ENCODE measurements around the gene BBX. TPM values are rescaled to one million over a fixed set of nuclear protein-coding genes. Genes with fewer than 3 reads are reported as not detected.

BBX gene
- polyA plus RNA-seq, 1 donor from 2014 or later, result 112 TPM

DNA sequence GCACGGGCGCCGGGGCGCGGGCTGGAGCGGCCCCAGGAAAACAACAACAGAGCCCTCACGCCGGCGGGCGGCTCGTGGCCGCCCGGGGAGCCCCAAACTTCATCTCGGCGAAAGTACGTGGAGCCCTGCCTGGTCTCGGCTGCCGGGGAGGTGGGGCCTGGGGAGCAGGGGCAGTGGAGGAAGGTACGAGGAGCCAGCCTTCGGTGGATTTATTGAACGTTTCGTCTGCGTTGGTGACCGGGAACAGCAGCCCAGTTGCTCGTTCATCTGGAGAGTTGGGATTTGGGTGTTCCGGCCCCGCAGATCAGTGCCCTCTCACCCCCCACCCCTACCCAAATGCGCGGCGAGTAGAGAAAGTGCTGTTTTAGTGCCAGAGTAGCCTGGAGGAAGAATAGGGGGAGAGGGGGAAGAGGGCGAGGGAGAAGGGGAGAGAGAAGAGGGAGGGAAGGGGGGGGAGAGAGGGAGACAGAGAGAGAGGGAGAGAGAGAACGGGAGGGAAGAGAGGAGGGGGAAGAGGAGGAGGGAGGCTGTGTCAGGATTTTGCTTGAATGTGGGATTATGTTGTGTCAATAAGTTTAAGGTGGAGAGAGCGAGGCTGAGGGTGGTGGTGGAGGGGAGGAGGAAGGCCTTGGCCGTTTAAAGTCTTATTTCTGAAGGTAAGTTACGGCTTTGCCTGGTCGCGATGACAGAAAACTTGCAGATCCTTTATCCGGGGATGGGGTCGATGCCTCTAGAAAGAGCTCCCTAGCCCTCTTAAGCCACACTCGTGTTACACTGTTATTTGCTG lies 970 bp downstream of the BBX start:
- no peaks in the 10 kb centered on the region for H3K36me3 Mint-ChIP-seq
- no peaks in the 10 kb centered on the region for H3K9me3 Mint-ChIP-seq
- peak overlapping the region; percentile 93 to 100 (median 98) for H3K4me3 Mint-ChIP-seq
- peaks cover 17 to 33% (median 27%) of the 10 kb centered on the region in 3 donors for H3K4me1 Mint-ChIP-seq
- H3K27ac Mint-ChIP-seq, result peak overlapping the region; percentile 83 to 97 (median 95)
- H3K27me3 Mint-ChIP-seq, result peaks cover 1% of the 10 kb centered on the region

GRCh38 chr3:107524326-107524840 lies 1.6 kb downstream of the BBX start:
- peaks cover 22 to 37% (median 27%) of the 10 kb centered on the region in 3 donors for H3K4me1 Mint-ChIP-seq
- no peaks in the 10 kb centered on the region for H3K9me3 Mint-ChIP-seq
- H3K27ac Mint-ChIP-seq, result peak overlapping the region; percentile 83 to 97 (median 95)
- H3K36me3 Mint-ChIP-seq, result no peaks in the 10 kb centered on the region
- peaks cover 1% of the 10 kb centered on the region for H3K27me3 Mint-ChIP-seq
- H3K4me3 Mint-ChIP-seq, result peak overlapping the region; percentile 93 to 100 (median 98)

DNA sequence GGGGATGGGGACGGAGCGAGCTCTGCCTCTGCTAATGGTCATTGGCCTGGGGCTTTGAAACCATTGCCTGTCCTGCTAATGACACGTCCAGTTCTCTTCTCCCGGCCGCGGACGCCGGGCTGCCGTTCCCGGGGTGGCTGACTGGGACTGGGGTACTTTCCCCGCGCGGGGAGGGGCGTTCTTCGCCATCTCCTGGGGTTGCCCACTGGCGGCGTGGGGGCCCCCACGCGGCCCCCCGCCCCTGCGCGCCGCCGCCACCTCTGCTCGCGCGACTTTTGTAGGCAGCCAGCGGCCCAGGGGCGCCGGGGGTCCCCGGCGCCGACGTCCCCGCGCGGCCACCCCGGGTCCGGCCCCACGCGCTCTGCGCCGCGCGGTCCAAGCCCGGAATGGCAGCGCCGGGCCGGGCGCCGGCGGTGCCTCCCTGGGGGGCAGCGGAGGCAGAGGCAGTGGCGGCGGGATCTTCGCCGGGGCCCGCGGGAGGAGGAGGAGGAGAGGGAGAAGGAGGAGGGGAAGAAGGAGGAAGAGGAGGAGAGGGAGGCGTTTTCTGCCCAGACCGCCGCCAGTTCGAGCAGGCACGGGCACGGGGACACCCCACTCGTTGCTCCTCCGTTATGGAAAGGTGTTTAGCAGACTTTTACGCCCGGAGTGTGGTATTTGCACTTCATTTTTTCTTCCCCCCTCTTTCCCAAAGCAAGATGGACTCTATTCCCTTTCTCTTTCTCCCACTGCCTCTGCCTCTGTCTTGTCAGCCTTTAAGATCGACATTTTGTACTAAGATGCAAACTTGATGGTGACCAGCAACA lies 2.3 kb downstream of the BBX start:
- Mint-ChIP-seq H3K27ac (peak overlapping the region; percentile 41 to 97 (median 95)), H3K9me3 (no peaks in the 10 kb centered on the region), H3K4me1 (peaks cover 23 to 40% (median 27%) of the 10 kb centered on the region in 3 donors), H3K36me3 (no peaks in the 10 kb centered on the region), H3K27me3 (peaks cover 1% of the 10 kb centered on the region), H3K4me3 (peak overlapping the region; percentile 93 to 100 (median 98))

- Mint-ChIP-seq H3K27ac (peak overlapping the region; percentile 41 to 96 (median 92)), H3K27me3 (peaks cover 1% of the 10 kb centered on the region), H3K36me3 (no peaks in the 10 kb centered on the region), H3K4me3 (peak overlapping the region; percentile 92 to 94 (median 93)), H3K9me3 (no peaks in the 10 kb centered on the region), H3K4me1 (peaks cover 23 to 41% (median 31%) of the 10 kb centered on the region in 3 donors)
These were observed 3.0 kb downstream of the BBX start for GRCh38 chr3:107525644-107526305.

- Mint-ChIP-seq H3K27me3 (no peaks in the 10 kb centered on the region), H3K4me3 (no peak overlapping the region), H3K9me3 (no peaks in the 10 kb centered on the region), H3K36me3 (no peaks in the 10 kb centered on the region), H3K27ac (peak overlapping the region in 1 of 3 donors; percentile 19), H3K4me1 (peaks cover 14 to 29% (median 18%) of the 10 kb centered on the region in 3 donors)
These were observed 9.2 kb downstream of the BBX start for GRCh38 chr3:107531917-107532469.

DNA sequence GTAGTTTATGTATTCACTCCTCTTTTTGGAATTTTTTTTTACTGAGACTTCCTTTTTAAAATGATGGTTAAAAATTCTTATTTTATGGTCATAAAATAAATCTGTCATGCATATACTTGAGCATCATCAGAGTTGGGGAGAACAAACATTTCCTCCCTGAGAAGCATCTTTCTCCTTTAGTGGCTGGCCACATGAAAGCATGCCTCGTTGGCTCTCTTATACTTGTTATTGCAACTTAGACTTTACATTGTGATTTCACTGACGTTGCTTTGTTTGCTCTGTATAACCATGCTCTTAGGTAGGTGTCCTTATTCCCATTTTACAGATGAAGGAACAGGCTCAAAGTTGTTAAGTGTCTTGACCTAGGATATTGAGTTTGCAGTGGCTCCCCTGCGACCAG lies 18.1 kb downstream of the BBX start:
- H3K36me3 Mint-ChIP-seq, result peaks cover 10% of the 10 kb centered on the region
- no peaks in the 10 kb centered on the region for H3K27me3 Mint-ChIP-seq
- no peak overlapping the region for H3K27ac Mint-ChIP-seq
- peaks cover 17 to 23% (median 18%) of the 10 kb centered on the region in 3 donors for H3K4me1 Mint-ChIP-seq
- no peaks in the 10 kb centered on the region for H3K9me3 Mint-ChIP-seq
- H3K4me3 Mint-ChIP-seq, result no peak overlapping the region

DNA sequence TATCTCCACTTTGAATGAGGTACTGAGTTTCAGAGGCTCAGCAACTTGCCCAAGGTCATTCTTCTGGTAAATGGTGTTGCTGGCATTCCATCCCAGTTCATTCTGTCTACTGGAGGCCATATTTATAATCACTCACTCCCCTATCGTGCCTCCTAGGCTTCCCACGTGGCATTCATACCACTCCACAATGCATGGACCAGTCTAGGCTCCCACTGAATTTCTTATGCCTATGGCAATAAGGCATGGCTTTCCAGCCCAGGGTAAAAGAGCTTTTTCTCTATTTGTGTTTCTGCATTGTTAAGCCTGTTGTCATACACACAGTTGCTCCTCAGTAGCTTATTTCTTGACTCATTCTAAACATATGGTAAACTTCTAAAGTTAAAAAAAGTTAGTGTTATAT lies 19.9 kb downstream of the BBX start:
- no peak overlapping the region for H3K4me3 Mint-ChIP-seq
- H3K27me3 Mint-ChIP-seq, result no peaks in the 10 kb centered on the region
- peak overlapping the region in 1 of 3 donors; percentile 40 for H3K27ac Mint-ChIP-seq
- peaks cover 9% of the 10 kb centered on the region for H3K36me3 Mint-ChIP-seq
- no peaks in the 10 kb centered on the region for H3K9me3 Mint-ChIP-seq
- peaks cover 22 to 25% (median 23%) of the 10 kb centered on the region in 3 donors for H3K4me1 Mint-ChIP-seq

DNA sequence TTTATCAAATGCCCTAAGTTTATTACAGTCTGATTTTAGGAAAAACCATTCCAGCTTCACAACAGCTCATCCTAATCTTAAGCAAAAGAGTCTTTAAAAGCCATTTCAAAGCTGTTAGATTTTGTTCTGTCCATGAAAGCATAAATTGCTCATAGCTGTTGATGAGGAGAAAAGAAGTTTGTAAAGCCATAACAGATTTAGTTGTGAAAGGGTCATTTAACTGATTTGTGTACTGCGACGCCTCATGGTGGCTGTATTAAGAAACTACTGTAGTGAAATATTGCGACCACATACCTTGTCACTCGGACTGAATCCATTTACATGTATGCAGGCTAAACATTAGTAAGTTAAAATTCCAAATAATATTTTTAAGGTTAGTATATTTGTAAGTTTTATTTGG lies 20.9 kb downstream of the BBX start:
- Mint-ChIP-seq H3K27ac (no peak overlapping the region), H3K27me3 (no peaks in the 10 kb centered on the region), H3K4me1 (peaks cover 21 to 27% (median 22%) of the 10 kb centered on the region in 3 donors), H3K4me3 (no peak overlapping the region), H3K36me3 (peaks cover 10% of the 10 kb centered on the region), H3K9me3 (peaks cover 0 to 4% (median 0%) of the 10 kb centered on the region in 3 donors)

DNA sequence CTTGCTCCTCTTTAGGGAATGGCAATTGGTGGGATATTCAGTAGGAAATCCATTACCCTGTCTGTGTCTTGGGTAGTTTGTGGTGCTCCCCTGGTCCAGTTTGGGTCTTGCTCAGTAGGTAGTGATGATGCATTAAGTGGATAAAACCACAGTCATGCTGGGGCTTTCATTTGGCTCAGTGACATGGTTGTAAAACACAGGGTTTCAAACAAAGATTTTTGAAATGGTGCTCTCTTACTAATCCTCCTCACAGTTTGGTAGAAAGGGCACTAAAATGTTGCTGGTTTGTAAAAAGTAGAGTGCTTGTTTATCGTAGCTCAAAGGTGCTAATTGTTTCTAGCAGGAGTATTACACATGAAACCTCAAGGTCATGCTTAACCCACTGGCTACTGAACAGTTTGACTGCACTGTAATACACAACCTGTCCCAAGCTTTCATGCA lies 22.9 kb downstream of the BBX start:
- Mint-ChIP-seq H3K27ac (no peak overlapping the region), H3K4me3 (no peak overlapping the region), H3K4me1 (peaks cover 18 to 26% (median 23%) of the 10 kb centered on the region in 3 donors), H3K9me3 (peaks cover 0 to 4% (median 0%) of the 10 kb centered on the region in 3 donors), H3K27me3 (no peaks in the 10 kb centered on the region), H3K36me3 (peaks cover 12% of the 10 kb centered on the region)

DNA sequence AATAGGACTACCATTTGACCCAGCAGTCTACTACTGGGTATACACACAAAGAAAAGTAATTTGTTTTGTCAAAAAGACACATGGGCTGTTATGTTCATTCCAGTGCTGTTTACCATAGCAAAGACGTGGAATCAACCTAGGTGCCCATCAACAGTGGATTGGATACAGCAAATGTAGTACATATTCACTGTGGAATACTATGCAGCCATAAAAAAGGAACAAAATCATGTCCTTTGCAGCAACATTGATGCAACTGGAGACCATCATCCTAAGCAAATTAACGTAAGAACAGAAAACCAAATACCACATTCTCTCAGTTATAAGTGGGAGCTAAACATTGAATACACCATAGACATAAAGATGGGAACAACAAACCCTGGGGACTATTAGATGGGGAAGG lies 25.8 kb downstream of the BBX start:
- no peak overlapping the region for H3K27ac Mint-ChIP-seq
- peaks cover 0 to 4% (median 0%) of the 10 kb centered on the region in 3 donors for H3K9me3 Mint-ChIP-seq
- peaks cover 10% of the 10 kb centered on the region for H3K36me3 Mint-ChIP-seq
- H3K4me1 Mint-ChIP-seq, result peaks cover 15 to 29% (median 25%) of the 10 kb centered on the region in 3 donors
- no peaks in the 10 kb centered on the region for H3K27me3 Mint-ChIP-seq
- no peak overlapping the region for H3K4me3 Mint-ChIP-seq

GRCh38 chr3:107555359-107555758 lies 32.6 kb downstream of the BBX start:
- H3K4me1 Mint-ChIP-seq, result peaks cover 25 to 55% (median 35%) of the 10 kb centered on the region in 3 donors
- H3K36me3 Mint-ChIP-seq, result peaks cover 3% of the 10 kb centered on the region
- no peak overlapping the region for H3K4me3 Mint-ChIP-seq
- peak overlapping the region in 1 of 3 donors; percentile 51 for H3K27ac Mint-ChIP-seq
- H3K27me3 Mint-ChIP-seq, result no peaks in the 10 kb centered on the region
- H3K9me3 Mint-ChIP-seq, result no peaks in the 10 kb centered on the region

DNA sequence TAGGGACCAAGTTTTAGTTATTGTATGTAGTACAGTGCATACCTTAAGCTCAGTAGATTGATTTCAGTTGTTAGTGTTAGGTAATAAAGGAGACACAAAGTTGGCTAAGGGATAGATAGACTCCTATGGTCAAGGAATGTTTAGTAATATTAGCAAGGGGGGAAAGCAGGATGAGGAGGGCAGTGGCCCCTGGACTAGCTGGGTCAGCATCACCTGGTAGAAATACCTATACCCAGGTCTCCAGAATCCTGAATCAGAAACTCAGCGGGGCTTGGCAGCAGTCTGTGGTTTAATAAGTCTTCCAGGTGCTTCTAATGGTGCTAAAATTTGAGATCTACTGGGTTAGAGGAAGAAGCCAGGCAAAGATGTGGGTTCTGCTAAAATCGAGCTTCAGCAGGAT lies 35.0 kb downstream of the BBX start:
- Mint-ChIP-seq H3K4me1 (peaks cover 33 to 64% (median 45%) of the 10 kb centered on the region in 3 donors), H3K9me3 (no peaks in the 10 kb centered on the region), H3K27me3 (no peaks in the 10 kb centered on the region), H3K27ac (peak overlapping the region in 1 of 3 donors; percentile 10), H3K36me3 (peaks cover 3% of the 10 kb centered on the region), H3K4me3 (no peak overlapping the region)

- Mint-ChIP-seq H3K27me3 (no peaks in the 10 kb centered on the region), H3K4me1 (peaks cover 37 to 68% (median 44%) of the 10 kb centered on the region in 3 donors), H3K36me3 (peaks cover 2% of the 10 kb centered on the region), H3K27ac (no peak overlapping the region), H3K9me3 (no peaks in the 10 kb centered on the region), H3K4me3 (no peak overlapping the region)
These were observed 37.4 kb downstream of the BBX start for GRCh38 chr3:107560166-107560565.

DNA sequence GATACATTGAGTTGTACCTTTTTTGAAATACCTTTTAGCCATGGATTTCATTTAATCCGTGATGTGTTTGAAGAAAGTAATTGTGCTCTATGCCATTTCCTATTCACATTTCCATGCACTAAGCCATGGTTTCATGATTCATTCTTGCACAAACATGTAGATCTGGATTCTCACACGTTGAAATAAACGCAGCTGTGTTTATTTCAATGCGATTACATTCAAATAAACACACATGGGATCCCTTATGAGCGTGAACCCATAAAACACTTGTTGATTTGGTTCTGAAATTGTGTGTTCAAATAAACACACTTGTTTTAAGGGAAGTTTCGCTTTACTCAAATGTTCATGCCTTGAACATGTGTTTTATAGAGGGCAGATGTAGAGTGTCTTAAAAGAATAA lies 39.2 kb downstream of the BBX start:
- peaks cover 35 to 58% (median 41%) of the 10 kb centered on the region in 3 donors for H3K4me1 Mint-ChIP-seq
- no peaks in the 10 kb centered on the region for H3K27me3 Mint-ChIP-seq
- no peaks in the 10 kb centered on the region for H3K9me3 Mint-ChIP-seq
- H3K4me3 Mint-ChIP-seq, result no peak overlapping the region
- H3K36me3 Mint-ChIP-seq, result peaks cover 2% of the 10 kb centered on the region
- no peak overlapping the region for H3K27ac Mint-ChIP-seq
